HL-60 (cell line): ENCODE measurements around the gene JKAMP.

Experiments used
- DNase-seq, 2 experiments: peaks; one replicate each; pipeline ENCODE4 v3.0.0-alpha.2; 2010 to 2020; ENCODE audit warnings: low read depth in 1 of 2, low spot score in 1 of 2
- H3K27ac ChIP-seq: fragments of 250-450 bp; sonication (Bioruptor Pico); replicated peaks from 2 replicates; pipeline ENCODE4 v1.5.1; 2020; ENCODE audit warnings: mild to moderate bottlenecking, moderate library complexity
- H3K27me3 ChIP-seq: fragments of 250-450 bp; sonication (Bioruptor Pico); 2 replicates; pipeline ENCODE4 v1.5.1; 2021; ENCODE audit warnings: mild to moderate bottlenecking, moderate library complexity; ENCODE audit not compliant: insufficient read depth, poor library complexity, severe bottlenecking
- H3K4me3 ChIP-seq: replicated peaks from 2 replicates; pipeline ENCODE4 v1.5.1; 2011; ENCODE audit warnings: mild to moderate bottlenecking, control low read depth, low read length; ENCODE audit not compliant: insufficient read depth
- CTCF ChIP-seq: IDR thresholded peaks from one replicate; pipeline ENCODE4 v1.5.1; 2011; ENCODE audit warnings: low read length, control low read depth, inconsistent platforms; ENCODE audit not compliant: insufficient read depth
- GABPA ChIP-seq: IDR thresholded peaks from 2 replicates; pipeline ENCODE4 v1.6.1; 2012; ENCODE audit warnings: low read depth
- POLR2AphosphoS5 ChIP-seq: IDR thresholded peaks from 2 replicates; pipeline ENCODE4 v1.6.1; 2012; ENCODE audit warnings: low read depth
- REST ChIP-seq: IDR thresholded peaks from 2 replicates; pipeline ENCODE4 v1.6.1; 2012; ENCODE audit warnings: low read depth; ENCODE audit not compliant: insufficient replicate concordance
- SPI1 ChIP-seq: IDR thresholded peaks from 2 replicates; pipeline ENCODE4 v1.6.1; 2012; ENCODE audit warnings: low read depth, mild to moderate bottlenecking, borderline replicate concordance

Gene JKAMP

GRCh38 chr14:59529189-59529588 is 44.9 kb downstream of the JKAMP start:
- no peak for TF ChIP-seq SPI1
- no peak for TF ChIP-seq GABPA
- TF ChIP-seq POLR2AphosphoS5: no peak
- no peak for TF ChIP-seq REST
- TF ChIP-seq CTCF: no peak
- no peak for DNase-seq
- Histone ChIP-seq H3K4me3 (no peak overlapping the region), H3K27me3 (peaks cover 4% of the 10 kb centered on the region), H3K27ac (no peak overlapping the region)

- Histone ChIP-seq H3K4me3 (no peak overlapping the region), H3K27ac (no peak overlapping the region), H3K27me3 (peaks cover 4% of the 10 kb centered on the region)
- TF ChIP-seq CTCF: no peak
- TF ChIP-seq POLR2AphosphoS5: no peak
- no peak for TF ChIP-seq SPI1
- TF ChIP-seq REST: no peak
- TF ChIP-seq GABPA: no peak
- no peak for DNase-seq
These were observed 46.0 kb downstream of the JKAMP start for GRCh38 chr14:59530349-59530748.

- Histone ChIP-seq H3K27me3 (peaks cover 3% of the 10 kb centered on the region), H3K27ac (no peak overlapping the region), H3K4me3 (no peak overlapping the region)
- TF ChIP-seq CTCF (no peak), SPI1 (no peak), REST (no peak), POLR2AphosphoS5 (no peak), GABPA (no peak)
- no peak for DNase-seq
These were observed 48.1 kb downstream of the JKAMP start for GRCh38 chr14:59532419-59532818.
